Erythroblast (primary cell): ENCODE results near the gene FBXL17.

ENCODE experiments used
- GATA1 ChIP-seq: IDR thresholded peaks from 2 replicates; pipeline ENCODE4 v1.6.1; 2011; ENCODE audit warnings: low read depth, mild to moderate bottlenecking, control low read depth, low read length, moderate library complexity
- POLR2A ChIP-seq: IDR thresholded peaks from 2 replicates; pipeline ENCODE4 v1.6.1; 2011; ENCODE audit warnings: mild to moderate bottlenecking, low read length

GRCh38 chr5:107875833-107876232 is 506.1 kb downstream of the FBXL17 start:
- TF ChIP-seq POLR2A (no peak), GATA1 (no peak)
